ENCODE measurements around the gene MRGPRX1. TPM values are rescaled to one million over a fixed set of nuclear protein-coding genes. Genes with fewer than 3 reads are reported as not detected.
"Not testable (repeated sequence)": the region's sequence is repeated elsewhere in the genome, so short reads cannot be mapped to it uniquely, and the experiment has no call there.

MRGPRX1 gene
- total RNA-seq, 1 donor = not detected

DNA sequence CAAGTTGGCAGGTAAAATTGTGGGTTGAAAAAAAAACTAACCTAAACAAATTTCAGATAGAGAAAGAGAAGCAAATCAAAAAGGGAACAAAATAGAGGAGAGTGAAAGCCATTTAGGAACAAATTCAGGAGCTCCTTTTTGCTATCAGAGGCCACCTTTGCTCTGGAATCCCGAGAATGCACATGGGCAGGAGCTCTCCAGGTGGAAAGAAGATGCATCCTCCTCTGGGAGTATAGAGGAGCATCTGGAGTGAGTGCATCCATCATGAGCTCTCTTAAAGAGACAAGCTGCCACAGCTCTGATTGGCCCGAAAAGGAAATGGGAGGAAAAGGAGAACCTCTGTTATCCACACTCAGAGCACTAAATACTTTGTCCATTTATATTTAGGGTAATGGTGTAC lies 26.3 kb downstream of the MRGPRX1 start:
- no peaks in the 10 kb centered on the region for H3K36me3 ChIP-seq (ENCODE audit: insufficient read depth, low read length)
- TF ChIP-seq, protein P1, sequence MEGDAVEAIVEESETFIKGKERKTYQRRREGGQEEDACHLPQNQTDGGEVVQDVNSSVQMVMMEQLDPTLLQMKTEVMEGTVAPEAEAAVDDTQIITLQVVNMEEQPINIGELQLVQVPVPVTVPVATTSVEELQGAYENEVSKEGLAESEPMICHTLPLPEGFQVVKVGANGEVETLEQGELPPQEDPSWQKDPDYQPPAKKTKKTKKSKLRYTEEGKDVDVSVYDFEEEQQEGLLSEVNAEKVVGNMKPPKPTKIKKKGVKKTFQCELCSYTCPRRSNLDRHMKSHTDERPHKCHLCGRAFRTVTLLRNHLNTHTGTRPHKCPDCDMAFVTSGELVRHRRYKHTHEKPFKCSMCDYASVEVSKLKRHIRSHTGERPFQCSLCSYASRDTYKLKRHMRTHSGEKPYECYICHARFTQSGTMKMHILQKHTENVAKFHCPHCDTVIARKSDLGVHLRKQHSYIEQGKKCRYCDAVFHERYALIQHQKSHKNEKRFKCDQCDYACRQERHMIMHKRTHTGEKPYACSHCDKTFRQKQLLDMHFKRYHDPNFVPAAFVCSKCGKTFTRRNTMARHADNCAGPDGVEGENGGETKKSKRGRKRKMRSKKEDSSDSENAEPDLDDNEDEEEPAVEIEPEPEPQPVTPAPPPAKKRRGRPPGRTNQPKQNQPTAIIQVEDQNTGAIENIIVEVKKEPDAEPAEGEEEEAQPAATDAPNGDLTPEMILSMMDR (IDR thresholded peaks at IDR 0.05; ENCODE audit: extremely low read depth, low read depth, low read length) = no peak
- H4K20me1 ChIP-seq (ENCODE audit: insufficient read depth, low read length) = no peaks in the 10 kb centered on the region
- no peak overlapping the region for H3K4me3 ChIP-seq (ENCODE audit: insufficient read depth, low read length)
- H3K27me3 ChIP-seq (ENCODE audit: insufficient read depth, low read length) = no peaks in the 10 kb centered on the region
- H3K79me2 ChIP-seq (ENCODE audit: insufficient read depth, low read length) = no peaks in the 10 kb centered on the region
- no peak overlapping the region for H2AFZ ChIP-seq (ENCODE audit: low read length)
- H3K27ac ChIP-seq (ENCODE audit: low read depth, low read length) = no peak overlapping the region
- DNase-seq (ENCODE audit: insufficient read length, low spot score, missing footprints) = no peak
- H3K4me2 ChIP-seq (ENCODE audit: insufficient read depth, low read length) = no peak overlapping the region
- H3K4me1 ChIP-seq (ENCODE audit: insufficient read depth, low read length) = no peaks in the 10 kb centered on the region
- H3K9me3 ChIP-seq (ENCODE audit: low read depth, low read length) = no peaks in the 10 kb centered on the region

DNA sequence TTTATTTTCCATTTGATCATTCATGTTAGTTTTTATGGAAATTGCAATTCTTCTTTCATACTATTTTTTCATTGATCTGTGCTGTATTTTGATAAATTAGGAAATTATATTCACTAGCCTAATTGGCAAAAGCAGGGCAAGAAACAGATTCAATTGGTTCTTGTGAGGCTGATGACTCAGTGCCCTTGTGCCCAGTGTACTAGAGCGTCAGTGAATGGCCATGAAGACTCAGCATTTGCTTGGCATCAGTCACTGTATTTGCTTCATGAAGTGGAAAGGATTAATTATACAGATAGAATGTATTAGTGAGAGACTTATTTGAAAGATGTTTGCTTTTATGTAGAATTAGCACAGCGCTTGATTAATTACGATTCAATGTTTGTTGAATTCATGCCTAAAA lies 31.8 kb downstream of the MRGPRX1 start:
- DNase-seq (ENCODE audit: insufficient read length, low spot score, missing footprints) = no peak
- H2AFZ ChIP-seq (ENCODE audit: low read length) = no peak overlapping the region
- H3K36me3 ChIP-seq (ENCODE audit: insufficient read depth, low read length) = no peaks in the 10 kb centered on the region
- H4K20me1 ChIP-seq (ENCODE audit: insufficient read depth, low read length) = no peaks in the 10 kb centered on the region
- no peak overlapping the region for H3K27ac ChIP-seq (ENCODE audit: low read depth, low read length)
- H3K79me2 ChIP-seq (ENCODE audit: insufficient read depth, low read length) = no peaks in the 10 kb centered on the region
- H3K27me3 ChIP-seq (ENCODE audit: insufficient read depth, low read length) = no peaks in the 10 kb centered on the region
- H3K4me1 ChIP-seq (ENCODE audit: insufficient read depth, low read length) = no peaks in the 10 kb centered on the region
- TF ChIP-seq, protein P1 (IDR thresholded peaks at IDR 0.05; ENCODE audit: extremely low read depth, low read depth, low read length) = no peak
- no peaks in the 10 kb centered on the region for H3K9me3 ChIP-seq (ENCODE audit: low read depth, low read length)
- no peak overlapping the region for H3K4me3 ChIP-seq (ENCODE audit: insufficient read depth, low read length)
- H3K4me2 ChIP-seq (ENCODE audit: insufficient read depth, low read length) = no peak overlapping the region

DNA sequence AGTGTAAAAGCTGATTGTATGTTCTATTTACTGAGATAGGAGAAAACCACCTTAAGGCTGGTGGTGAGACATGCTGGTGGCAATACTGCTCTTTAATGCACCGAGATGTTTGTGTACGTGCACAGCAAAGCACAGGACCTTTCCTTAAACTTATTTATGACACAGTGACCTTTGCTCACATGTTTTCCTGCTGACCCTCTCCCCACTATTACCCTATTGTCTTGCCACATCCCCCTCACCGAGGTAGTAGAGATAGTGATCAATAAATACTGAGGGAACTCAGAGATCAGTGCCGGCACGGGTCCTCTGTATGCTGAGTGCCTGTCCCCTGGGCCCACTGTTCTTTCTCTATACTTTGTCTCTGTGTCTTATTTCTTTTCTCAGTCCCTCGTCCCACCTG lies 38.6 kb downstream of the MRGPRX1 start:
- H3K9me3 ChIP-seq (ENCODE audit: low read depth, low read length); H4K20me1 ChIP-seq (ENCODE audit: insufficient read depth, low read length); H2AFZ ChIP-seq (ENCODE audit: low read length); H3K27me3 ChIP-seq (ENCODE audit: insufficient read depth, low read length); H3K4me3 ChIP-seq (ENCODE audit: insufficient read depth, low read length); H3K79me2 ChIP-seq (ENCODE audit: insufficient read depth, low read length); H3K4me2 ChIP-seq (ENCODE audit: insufficient read depth, low read length); H3K27ac ChIP-seq (ENCODE audit: low read depth, low read length); H3K36me3 ChIP-seq (ENCODE audit: insufficient read depth, low read length); H3K4me1 ChIP-seq (ENCODE audit: insufficient read depth, low read length); DNase-seq (ENCODE audit: insufficient read length, low spot score, missing footprints): not testable (repeated sequence)

DNA sequence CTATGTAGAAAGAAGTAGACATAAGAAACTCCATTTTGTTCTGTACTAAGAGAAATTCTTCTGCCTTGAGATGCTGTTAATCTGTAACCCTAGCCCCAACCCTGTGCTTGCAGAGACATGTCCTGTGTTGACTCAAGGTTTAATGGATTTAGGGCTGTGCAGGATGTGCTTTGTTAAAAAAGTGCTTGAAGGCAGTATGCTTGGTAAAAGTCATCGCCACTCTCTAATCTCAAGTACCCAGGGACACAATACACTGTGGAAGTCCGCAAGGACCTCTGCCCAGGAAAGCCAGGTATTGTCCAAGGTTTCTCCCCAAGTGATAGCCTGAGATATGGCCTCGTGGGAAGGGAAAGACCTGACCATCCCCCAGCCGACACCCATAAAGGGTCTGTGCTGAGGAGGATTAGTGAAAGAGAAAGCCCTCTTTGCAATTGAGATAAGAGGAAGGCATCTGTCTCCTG lies 39.0 kb downstream of the MRGPRX1 start:
- not testable (repeated sequence) for H3K4me2 ChIP-seq (ENCODE audit: insufficient read depth, low read length); H3K27me3 ChIP-seq (ENCODE audit: insufficient read depth, low read length); H3K4me3 ChIP-seq (ENCODE audit: insufficient read depth, low read length); H3K27ac ChIP-seq (ENCODE audit: low read depth, low read length); H3K9me3 ChIP-seq (ENCODE audit: low read depth, low read length); H2AFZ ChIP-seq (ENCODE audit: low read length); H3K36me3 ChIP-seq (ENCODE audit: insufficient read depth, low read length); H3K4me1 ChIP-seq (ENCODE audit: insufficient read depth, low read length); H4K20me1 ChIP-seq (ENCODE audit: insufficient read depth, low read length); DNase-seq (ENCODE audit: insufficient read length, low spot score, missing footprints); H3K79me2 ChIP-seq (ENCODE audit: insufficient read depth, low read length)

DNA sequence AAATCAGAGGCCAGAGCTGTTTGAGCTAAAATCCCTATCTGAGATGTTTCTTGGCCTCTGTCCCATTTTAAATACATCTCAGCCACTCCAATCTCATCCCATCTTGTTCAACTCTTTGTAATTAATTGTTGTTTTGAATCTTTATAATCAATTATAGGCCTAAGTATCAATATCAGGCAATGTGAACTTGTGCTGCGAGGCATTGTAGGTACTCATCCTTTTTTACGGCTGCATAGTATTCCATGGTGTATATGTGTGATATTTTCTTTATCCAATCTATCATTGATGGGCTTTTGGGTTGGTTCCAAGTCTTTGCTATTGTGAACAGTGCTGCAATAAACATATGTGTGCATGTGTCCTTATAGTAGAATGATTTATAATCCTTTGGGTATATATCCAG lies 47.5 kb downstream of the MRGPRX1 start:
- DNase-seq (ENCODE audit: insufficient read length, low spot score, missing footprints); H3K27me3 ChIP-seq (ENCODE audit: insufficient read depth, low read length); H3K9me3 ChIP-seq (ENCODE audit: low read depth, low read length); H4K20me1 ChIP-seq (ENCODE audit: insufficient read depth, low read length); H3K27ac ChIP-seq (ENCODE audit: low read depth, low read length); H3K36me3 ChIP-seq (ENCODE audit: insufficient read depth, low read length); H2AFZ ChIP-seq (ENCODE audit: low read length); H3K4me3 ChIP-seq (ENCODE audit: insufficient read depth, low read length); H3K79me2 ChIP-seq (ENCODE audit: insufficient read depth, low read length); H3K4me2 ChIP-seq (ENCODE audit: insufficient read depth, low read length); H3K4me1 ChIP-seq (ENCODE audit: insufficient read depth, low read length): not testable (repeated sequence)

Measured in osteoblast (primary cell).